Nephron (organoid): Measurements from ENCODE around the gene TMEM164.

Source experiments
- H3K27ac Mint-ChIP-seq, 3 experiments: 2 replicates each; pipeline ENCODE4 v1.8.0; 2020; ENCODE audit warnings: mixed read lengths in 3 of 3, mild to moderate bottlenecking in 2 of 3, moderate library complexity in 1 of 3
- H3K27me3 Mint-ChIP-seq: 2 replicates; pipeline ENCODE4 v1.8.0; 2021; ENCODE audit warnings: low read depth, mild to moderate bottlenecking, moderate library complexity, mixed read lengths
- H3K36me3 Mint-ChIP-seq: 2 replicates; pipeline ENCODE4 v1.8.0; 2020; ENCODE audit warnings: low read depth, mixed read lengths
- H3K4me1 Mint-ChIP-seq: 2 replicates; pipeline ENCODE4 v1.8.0; 2020; ENCODE audit warnings: mixed read lengths
- H3K4me3 Mint-ChIP-seq, 3 experiments: 2 replicates each; pipeline ENCODE4 v1.8.0; 2020; ENCODE audit warnings: mild to moderate bottlenecking in 3 of 3, mixed read lengths in 3 of 3, moderate library complexity in 2 of 3
- H3K9me3 Mint-ChIP-seq: 2 replicates; pipeline ENCODE4 v1.8.0; 2020; ENCODE audit warnings: mixed read lengths
- TF ChIP-seq, protein P1 (sequence below), 3 experiments: fragments of 200-600 bp; sonication (generic); IDR thresholded peaks; one replicate each; pipeline ENCODE4 v1.5.0; 2021; ENCODE audit warnings: antibody characterized with exemption in 3 of 3; ENCODE audit not compliant: unreplicated experiment in 3 of 3

Gene TMEM164

DNA sequence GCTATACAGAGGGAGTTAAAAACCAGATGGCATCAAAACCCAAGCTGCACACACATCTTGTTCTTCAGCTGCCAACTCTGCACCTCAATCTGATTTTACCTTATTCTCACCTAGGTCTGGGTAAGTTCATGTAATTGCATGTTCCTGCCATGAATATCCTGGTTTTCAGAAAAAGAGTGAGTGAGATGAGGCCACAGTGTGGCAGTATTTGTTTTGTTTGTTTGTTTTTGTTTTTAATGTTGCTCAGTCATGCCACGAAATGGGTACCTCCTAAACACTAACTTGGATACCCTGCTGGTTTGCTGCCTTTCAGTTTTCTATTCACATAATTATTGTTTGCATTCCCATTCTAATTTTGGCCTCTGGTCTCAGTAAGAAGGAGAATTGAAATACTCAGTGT is 22.5 kb downstream of the TMEM164 start:
- H3K9me3 Mint-ChIP-seq = no peaks in the 10 kb centered on the region
- no peaks in the 10 kb centered on the region for H3K27me3 Mint-ChIP-seq
- TF ChIP-seq, protein P1, sequence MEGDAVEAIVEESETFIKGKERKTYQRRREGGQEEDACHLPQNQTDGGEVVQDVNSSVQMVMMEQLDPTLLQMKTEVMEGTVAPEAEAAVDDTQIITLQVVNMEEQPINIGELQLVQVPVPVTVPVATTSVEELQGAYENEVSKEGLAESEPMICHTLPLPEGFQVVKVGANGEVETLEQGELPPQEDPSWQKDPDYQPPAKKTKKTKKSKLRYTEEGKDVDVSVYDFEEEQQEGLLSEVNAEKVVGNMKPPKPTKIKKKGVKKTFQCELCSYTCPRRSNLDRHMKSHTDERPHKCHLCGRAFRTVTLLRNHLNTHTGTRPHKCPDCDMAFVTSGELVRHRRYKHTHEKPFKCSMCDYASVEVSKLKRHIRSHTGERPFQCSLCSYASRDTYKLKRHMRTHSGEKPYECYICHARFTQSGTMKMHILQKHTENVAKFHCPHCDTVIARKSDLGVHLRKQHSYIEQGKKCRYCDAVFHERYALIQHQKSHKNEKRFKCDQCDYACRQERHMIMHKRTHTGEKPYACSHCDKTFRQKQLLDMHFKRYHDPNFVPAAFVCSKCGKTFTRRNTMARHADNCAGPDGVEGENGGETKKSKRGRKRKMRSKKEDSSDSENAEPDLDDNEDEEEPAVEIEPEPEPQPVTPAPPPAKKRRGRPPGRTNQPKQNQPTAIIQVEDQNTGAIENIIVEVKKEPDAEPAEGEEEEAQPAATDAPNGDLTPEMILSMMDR (IDR thresholded peaks at IDR 0.05; ENCODE audit: unreplicated experiment in 3 of 3) = no peak
- H3K4me1 Mint-ChIP-seq = peaks cover 47% of the 10 kb centered on the region
- peaks cover 11% of the 10 kb centered on the region for H3K36me3 Mint-ChIP-seq
- H3K27ac Mint-ChIP-seq = peak overlapping the region in 2 of 3 experiments; percentile 44 to 61
- no peak overlapping the region for H3K4me3 Mint-ChIP-seq

DNA sequence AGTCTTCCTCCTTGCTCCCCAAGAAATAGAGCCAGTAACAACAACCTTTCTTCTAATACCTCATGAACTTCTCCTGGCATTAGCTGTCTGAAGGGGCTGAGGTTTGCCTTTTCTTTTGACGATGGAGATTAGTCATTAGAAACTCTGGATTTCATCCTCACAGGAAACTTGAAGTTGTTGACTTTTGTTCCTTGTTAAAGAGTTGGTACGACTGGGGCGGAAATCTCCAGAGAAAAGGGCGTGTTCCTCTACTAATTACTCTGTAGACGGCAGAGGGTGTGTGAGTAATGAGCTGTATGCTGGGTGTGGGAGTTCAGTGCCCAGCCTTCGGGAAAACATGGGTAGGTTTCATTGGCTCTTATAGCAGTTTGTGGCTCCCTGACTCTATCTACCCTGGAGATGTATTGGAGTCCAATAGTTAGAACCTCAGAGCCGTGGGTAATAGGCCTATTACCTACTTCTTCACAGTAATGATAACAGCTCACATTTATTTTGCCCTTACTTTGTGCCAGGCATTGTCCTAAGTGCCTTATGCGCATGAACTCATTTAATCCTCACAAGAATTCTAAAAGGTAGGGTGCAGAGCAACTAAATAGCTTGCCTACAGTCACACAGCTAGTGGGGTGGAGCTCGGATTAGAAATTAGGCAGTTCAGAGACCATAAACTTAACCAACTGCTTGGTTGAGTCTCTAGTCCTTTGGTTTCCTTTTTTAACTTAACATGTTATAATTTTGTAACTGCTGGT is 23.4 kb downstream of the TMEM164 start:
- H3K4me1 Mint-ChIP-seq = peaks cover 47% of the 10 kb centered on the region
- H3K27me3 Mint-ChIP-seq = no peaks in the 10 kb centered on the region
- no peaks in the 10 kb centered on the region for H3K9me3 Mint-ChIP-seq
- H3K36me3 Mint-ChIP-seq = peaks cover 11% of the 10 kb centered on the region
- peak overlapping the region in 1 of 3 experiments; percentile 12 for H3K4me3 Mint-ChIP-seq
- H3K27ac Mint-ChIP-seq = peak overlapping the region in 2 of 3 experiments; percentile 44 to 61
- TF ChIP-seq, protein P1 (IDR thresholded peaks at IDR 0.05; ENCODE audit: unreplicated experiment in 3 of 3) = no peak

DNA sequence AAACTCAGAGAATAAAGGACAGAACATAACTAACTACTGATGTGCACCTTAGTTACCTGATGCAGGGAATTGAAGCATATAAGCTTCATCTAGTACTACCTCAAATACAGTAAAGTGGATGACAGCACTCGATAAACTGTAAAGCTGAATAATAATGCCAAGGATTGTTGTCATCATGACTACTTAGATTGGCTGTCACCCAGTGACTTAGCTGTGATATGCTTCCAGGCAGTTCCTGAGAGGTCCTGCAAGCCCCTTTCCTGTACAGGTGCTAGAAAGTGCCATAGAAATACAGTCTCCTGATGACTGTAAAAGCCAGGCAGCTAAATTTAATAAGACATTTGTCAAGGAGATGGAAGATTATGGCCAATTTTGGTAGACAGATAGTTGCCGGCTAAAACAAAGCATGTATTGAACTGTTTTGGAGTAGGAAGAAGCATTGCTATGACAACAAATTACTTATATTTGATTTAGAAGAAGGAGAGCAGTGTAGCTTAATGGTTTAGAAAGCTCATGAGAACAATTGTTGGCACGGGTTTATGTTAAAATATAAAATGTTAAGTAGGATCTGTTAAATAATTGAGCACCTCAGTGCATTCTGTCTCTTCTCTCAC is 29.7 kb downstream of the TMEM164 start:
- no peak overlapping the region for H3K4me3 Mint-ChIP-seq
- no peaks in the 10 kb centered on the region for H3K9me3 Mint-ChIP-seq
- peaks cover 11% of the 10 kb centered on the region for H3K36me3 Mint-ChIP-seq
- TF ChIP-seq, protein P1 (IDR thresholded peaks at IDR 0.05; ENCODE audit: unreplicated experiment in 3 of 3) = no peak
- peaks cover 41% of the 10 kb centered on the region for H3K4me1 Mint-ChIP-seq
- H3K27ac Mint-ChIP-seq = peak overlapping the region in 1 of 3 experiments; percentile 7
- H3K27me3 Mint-ChIP-seq = no peaks in the 10 kb centered on the region

DNA sequence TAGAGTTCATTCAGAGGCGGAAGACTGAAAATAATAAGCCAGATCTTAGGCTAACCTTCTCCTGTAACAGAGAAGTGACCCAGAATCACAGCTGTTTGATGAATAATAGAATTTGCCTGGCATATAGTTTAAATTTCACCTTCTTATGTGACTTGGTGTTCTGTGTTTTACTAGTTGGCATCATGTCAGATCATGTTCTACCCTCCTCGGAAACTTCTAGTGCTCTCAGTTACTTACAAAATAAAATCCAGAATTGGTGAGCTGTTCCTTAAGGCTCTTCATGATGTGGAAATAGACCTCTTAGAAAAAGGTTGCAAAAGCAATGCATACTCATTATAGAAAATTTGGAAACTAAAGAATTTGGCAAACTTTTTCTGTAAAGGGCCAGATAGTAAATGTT is 31.1 kb downstream of the TMEM164 start:
- Mint-ChIP-seq H3K27ac (peak overlapping the region in 2 of 3 experiments; percentile 25 to 49), H3K4me1 (peaks cover 32% of the 10 kb centered on the region)

DNA sequence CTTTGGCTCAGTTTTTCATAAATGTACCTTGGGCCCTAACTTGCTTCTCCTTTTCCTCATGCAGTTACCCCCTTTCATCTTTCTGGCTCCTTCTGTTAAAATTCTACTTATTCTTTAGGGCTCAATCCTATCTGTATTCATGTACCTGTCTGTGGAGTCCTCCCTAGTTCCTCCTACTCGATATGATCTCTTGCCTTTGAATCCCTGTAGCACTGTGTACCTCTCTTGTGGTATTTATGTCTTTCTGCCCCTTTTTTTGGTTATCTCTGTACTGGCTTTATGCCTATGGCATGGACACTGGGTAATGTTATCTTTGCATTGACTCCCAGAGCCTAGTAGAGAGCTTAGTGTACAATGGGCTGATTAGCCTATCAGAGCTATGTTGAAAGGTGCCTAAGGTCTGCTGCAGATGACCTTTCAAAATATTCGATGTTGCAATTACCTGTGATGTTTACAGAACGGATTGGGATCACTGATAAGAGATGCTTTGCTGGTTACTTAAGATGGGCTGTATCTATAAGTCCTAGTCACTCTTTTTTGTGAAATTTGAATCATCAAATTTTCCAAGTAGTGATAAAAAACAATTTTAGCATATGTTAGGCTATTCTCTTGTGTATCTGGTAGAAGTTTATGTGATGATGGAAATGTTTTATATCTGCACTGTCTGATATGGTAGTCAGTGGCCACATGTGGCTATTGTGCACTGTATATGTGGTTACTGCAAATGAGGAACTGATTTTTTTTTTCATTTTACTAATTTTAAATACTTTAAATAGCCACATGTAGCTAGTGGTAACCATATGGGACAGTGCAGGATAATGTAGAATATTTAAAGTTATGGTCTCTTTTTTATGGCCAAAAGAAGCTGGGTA is 33.5 kb downstream of the TMEM164 start:
- H3K9me3 Mint-ChIP-seq = no peaks in the 10 kb centered on the region
- peak overlapping the region in 1 of 3 experiments; percentile 9 for H3K27ac Mint-ChIP-seq
- peaks cover 49% of the 10 kb centered on the region for H3K4me1 Mint-ChIP-seq
- H3K4me3 Mint-ChIP-seq = no peak overlapping the region
- TF ChIP-seq, protein P1 (IDR thresholded peaks at IDR 0.05; ENCODE audit: unreplicated experiment in 3 of 3) = no peak
- peaks cover 23% of the 10 kb centered on the region for H3K36me3 Mint-ChIP-seq
- H3K27me3 Mint-ChIP-seq = no peaks in the 10 kb centered on the region

More for the DNA sequence above, 31.1 kb downstream of the TMEM164 start:
- Mint-ChIP-seq H3K36me3 (peaks cover 17% of the 10 kb centered on the region), H3K27me3 (no peaks in the 10 kb centered on the region), H3K4me3 (no peak overlapping the region), H3K9me3 (no peaks in the 10 kb centered on the region)
- TF ChIP-seq, protein P1 (IDR thresholded peaks at IDR 0.05; ENCODE audit: unreplicated experiment in 3 of 3) = no peak
